IPS-NIHi11 (cell line): ENCODE measurements around the gene ICAM5.
"Not testable (repeated sequence)": the region's sequence is repeated elsewhere in the genome, so short reads cannot be mapped to it uniquely, and the experiment has no call there.

Source experiments
- DNase-seq: peaks from one replicate; pipeline ENCODE4 v3.0.0; 2012; ENCODE audit warnings: mixed read lengths, low spot score

Gene ICAM5

GRCh38 chr19:10270616-10271394, 18.9 kb upstream of the ICAM5 start, which contains the start of gene ICAM1:
TSS of gene ICAM1 (plus strand) at chr19:10271120. CDS start at chr19:10271160, 40 bp downstream.
- DNase-seq, result peak; percentile 74

- DNase-seq, result no peak
Measured at GRCh38 chr19:10271543-10272086, 18.1 kb upstream of the ICAM5 start.

- DNase-seq, result no peak
Measured at GRCh38 chr19:10274589-10274988, 15.2 kb upstream of the ICAM5 start.

- DNase-seq, result no peak
Measured at GRCh38 chr19:10277795-10278589, 11.8 kb upstream of the ICAM5 start.

GRCh38 chr19:10278935-10279334, 10.8 kb upstream of the ICAM5 start:
- no peak for DNase-seq

- DNase-seq, result no peak
Measured at GRCh38 chr19:10279737-10280442, 9.9 kb upstream of the ICAM5 start.

- not testable (repeated sequence) for DNase-seq
Measured at GRCh38 chr19:10282043-10282442, 7.7 kb upstream of the ICAM5 start.

- DNase-seq, result no peak
Measured at GRCh38 chr19:10283301-10284064, 6.3 kb upstream of the ICAM5 start.

GRCh38 chr19:10284065-10284959, 5.4 kb upstream of the ICAM5 start:
- no peak for DNase-seq

- no peak for DNase-seq
Measured at GRCh38 chr19:10284960-10285278, 4.8 kb upstream of the ICAM5 start.

- no peak for DNase-seq
Measured at GRCh38 chr19:10285393-10285792, 4.4 kb upstream of the ICAM5 start.

- peak; percentile 50 for DNase-seq
Measured at GRCh38 chr19:10286803-10287737, 2.7 kb upstream of the ICAM5 start, which contains the start of gene ICAM4. TSS of gene ICAM4 (plus strand) at chr19:10286955. CDS start at chr19:10287013, 58 bp downstream.

- DNase-seq, result peak; percentile 84
Measured at GRCh38 chr19:10288662-10289166, 1.0 kb upstream of the ICAM5 start.

- peak; percentile 60 for DNase-seq
Measured at GRCh38 chr19:10289167-10289835, 451 bp upstream of the ICAM5 start.

- no peak for DNase-seq
Measured at GRCh38 chr19:10290357-10290875, 664 bp downstream of the ICAM5 start.

- peak; percentile 55 for DNase-seq
Measured at GRCh38 chr19:10290876-10291553, 1.3 kb downstream of the ICAM5 start.

GRCh38 chr19:10291554-10292205, 1.9 kb downstream of the ICAM5 start:
- DNase-seq, result no peak
